ENCODE data around the gene MRGPRG.

Gene MRGPRG

GRCh38 chr11:3224401-3225057 is 5.9 kb upstream of the MRGPRG start:
- H3K4me3 ChIP-seq (ENCODE audit: low read length): no peak overlapping the region
- H3K27me3 ChIP-seq (ENCODE audit: control insufficient read depth, insufficient read depth, low read length): peaks cover 64% of the 10 kb centered on the region
- no peak overlapping the region for H3K4me2 ChIP-seq (ENCODE audit: low read length)
- H3K9me3 ChIP-seq (replicated peaks; ENCODE audit: low read length): no peaks in the 10 kb centered on the region
- no peaks in the 10 kb centered on the region for H3K4me1 ChIP-seq (ENCODE audit: control insufficient read depth, insufficient read depth, low read length)
- no peaks in the 10 kb centered on the region for H3K36me3 ChIP-seq (ENCODE audit: insufficient read depth, low read length)
- no peak overlapping the region for H3K9ac ChIP-seq (ENCODE audit: low read depth, low read length)

GRCh38 chr11:3223932-3224381 is 5.3 kb upstream of the MRGPRG start:
- Histone ChIP-seq H3K9ac (ENCODE audit: low read depth, low read length) (no peak overlapping the region), H3K4me3 (ENCODE audit: low read length) (no peak overlapping the region), H3K27me3 (ENCODE audit: control insufficient read depth, insufficient read depth, low read length) (peaks cover 70% of the 10 kb centered on the region), H3K4me2 (ENCODE audit: low read length) (no peak overlapping the region), H3K36me3 (ENCODE audit: insufficient read depth, low read length) (no peaks in the 10 kb centered on the region), H3K4me1 (ENCODE audit: control insufficient read depth, insufficient read depth, low read length) (no peaks in the 10 kb centered on the region), H3K9me3 (replicated peaks; ENCODE audit: low read length) (no peaks in the 10 kb centered on the region)

- peaks cover 73% of the 10 kb centered on the region for H3K27me3 ChIP-seq (ENCODE audit: control insufficient read depth, insufficient read depth, low read length)
- H3K9me3 ChIP-seq (replicated peaks; ENCODE audit: low read length): no peaks in the 10 kb centered on the region
- no peak overlapping the region for H3K4me3 ChIP-seq (ENCODE audit: low read length)
- H3K9ac ChIP-seq (ENCODE audit: low read depth, low read length): no peak overlapping the region
- H3K4me2 ChIP-seq (ENCODE audit: low read length): no peak overlapping the region
- H3K36me3 ChIP-seq (ENCODE audit: insufficient read depth, low read length): no peaks in the 10 kb centered on the region
- no peaks in the 10 kb centered on the region for H3K4me1 ChIP-seq (ENCODE audit: control insufficient read depth, insufficient read depth, low read length)
Measured at GRCh38 chr11:3222941-3223915, 4.6 kb upstream of the MRGPRG start.

- Histone ChIP-seq H3K27me3 (ENCODE audit: control insufficient read depth, insufficient read depth, low read length) (peaks cover 73% of the 10 kb centered on the region), H3K9me3 (replicated peaks; ENCODE audit: low read length) (no peaks in the 10 kb centered on the region), H3K9ac (ENCODE audit: low read depth, low read length) (no peak overlapping the region), H3K4me2 (ENCODE audit: low read length) (no peak overlapping the region), H3K4me3 (ENCODE audit: low read length) (no peak overlapping the region), H3K4me1 (ENCODE audit: control insufficient read depth, insufficient read depth, low read length) (no peaks in the 10 kb centered on the region), H3K36me3 (ENCODE audit: insufficient read depth, low read length) (no peaks in the 10 kb centered on the region)
Measured at GRCh38 chr11:3222003-3222855, 3.6 kb upstream of the MRGPRG start.

- peaks cover 69% of the 10 kb centered on the region for H3K27me3 ChIP-seq (ENCODE audit: control insufficient read depth, insufficient read depth, low read length)
- H3K36me3 ChIP-seq (ENCODE audit: insufficient read depth, low read length): no peaks in the 10 kb centered on the region
- H3K4me2 ChIP-seq (ENCODE audit: low read length): no peak overlapping the region
- no peaks in the 10 kb centered on the region for H3K4me1 ChIP-seq (ENCODE audit: control insufficient read depth, insufficient read depth, low read length)
- no peaks in the 10 kb centered on the region for H3K9me3 ChIP-seq (replicated peaks; ENCODE audit: low read length)
- no peak overlapping the region for H3K9ac ChIP-seq (ENCODE audit: low read depth, low read length)
- no peak overlapping the region for H3K4me3 ChIP-seq (ENCODE audit: low read length)
Measured at GRCh38 chr11:3221408-3222002, 2.9 kb upstream of the MRGPRG start.

- H3K36me3 ChIP-seq (ENCODE audit: insufficient read depth, low read length): no peaks in the 10 kb centered on the region
- H3K27me3 ChIP-seq (ENCODE audit: control insufficient read depth, insufficient read depth, low read length): peaks cover 74% of the 10 kb centered on the region
- H3K4me2 ChIP-seq (ENCODE audit: low read length): no peak overlapping the region
- no peak overlapping the region for H3K9ac ChIP-seq (ENCODE audit: low read depth, low read length)
- no peak overlapping the region for H3K4me3 ChIP-seq (ENCODE audit: low read length)
- no peaks in the 10 kb centered on the region for H3K4me1 ChIP-seq (ENCODE audit: control insufficient read depth, insufficient read depth, low read length)
- no peaks in the 10 kb centered on the region for H3K9me3 ChIP-seq (replicated peaks; ENCODE audit: low read length)
Measured at GRCh38 chr11:3220521-3221407, 2.2 kb upstream of the MRGPRG start.

GRCh38 chr11:3220101-3220500 is 1.5 kb upstream of the MRGPRG start:
- Histone ChIP-seq H3K9ac (ENCODE audit: low read depth, low read length) (no peak overlapping the region), H3K4me2 (ENCODE audit: low read length) (no peak overlapping the region), H3K4me3 (ENCODE audit: low read length) (no peak overlapping the region), H3K27me3 (ENCODE audit: control insufficient read depth, insufficient read depth, low read length) (peaks cover 73% of the 10 kb centered on the region), H3K4me1 (ENCODE audit: control insufficient read depth, insufficient read depth, low read length) (no peaks in the 10 kb centered on the region), H3K9me3 (replicated peaks; ENCODE audit: low read length) (no peaks in the 10 kb centered on the region), H3K36me3 (ENCODE audit: insufficient read depth, low read length) (no peaks in the 10 kb centered on the region)

- Histone ChIP-seq H3K27me3 (ENCODE audit: control insufficient read depth, insufficient read depth, low read length) (peaks cover 68% of the 10 kb centered on the region), H3K36me3 (ENCODE audit: insufficient read depth, low read length) (no peaks in the 10 kb centered on the region), H3K9me3 (replicated peaks; ENCODE audit: low read length) (no peaks in the 10 kb centered on the region), H3K4me1 (ENCODE audit: control insufficient read depth, insufficient read depth, low read length) (no peaks in the 10 kb centered on the region), H3K4me3 (ENCODE audit: low read length) (no peak overlapping the region), H3K4me2 (ENCODE audit: low read length) (no peak overlapping the region), H3K9ac (ENCODE audit: low read depth, low read length) (no peak overlapping the region)
Measured at GRCh38 chr11:3219281-3219892, 774 bp upstream of the MRGPRG start.

GRCh38 chr11:3217818-3218482 is 663 bp downstream of the MRGPRG start:
- H3K27me3 ChIP-seq (ENCODE audit: control insufficient read depth, insufficient read depth, low read length): peaks cover 60% of the 10 kb centered on the region
- no peaks in the 10 kb centered on the region for H3K36me3 ChIP-seq (ENCODE audit: insufficient read depth, low read length)
- H3K4me2 ChIP-seq (ENCODE audit: low read length): no peak overlapping the region
- no peaks in the 10 kb centered on the region for H3K4me1 ChIP-seq (ENCODE audit: control insufficient read depth, insufficient read depth, low read length)
- H3K4me3 ChIP-seq (ENCODE audit: low read length): no peak overlapping the region
- no peak overlapping the region for H3K9ac ChIP-seq (ENCODE audit: low read depth, low read length)
- no peaks in the 10 kb centered on the region for H3K9me3 ChIP-seq (replicated peaks; ENCODE audit: low read length)

Measured in skeletal muscle satellite cell (primary cell).